K562 (cell line): ENCODE measurements around the gene RASSF7. TPM values are rescaled to one million over a fixed set of nuclear protein-coding genes. Genes with fewer than 3 reads are reported as not detected.

Experiments
- ATAC-seq: fragments of 200-7000 bp; cut with Tn5 transposase; 3 replicates; pipeline ENCODE4 v1.9.1; 2020; ENCODE audit warnings: moderate library complexity
- BruUV-seq: library from RNA; stranded (reverse); fragments of 400-500 nt; replicated peaks from 2 replicates; lab custom pipeline; 2021; lab: Mats Ljungman, UMichigan
- CTCF ChIA-PET: fragments of 300-600 bp; formaldehyde crosslinking; extraction: SDS; loops from one replicate; lab custom pipeline; 2021; ENCODE audit warnings: low intra/inter-chr PET ratio; lab: Yijun Ruan, JAX
- POLR2A ChIA-PET: fragments of 300-600, 350-650 bp; sonication (Branson Sonifier 250); formaldehyde crosslinking; extraction: SDS; loops from one replicate; lab custom pipeline; 2021; ENCODE audit warnings: antibody characterized with exemption, inconsistent platforms; lab: Yijun Ruan, JAX
- DNase-seq, 4 experiments: peaks; one replicate each; pipeline versions ENCODE4 v3.0.0 to v3.0.0-alpha.2; 2011 to 2018; ENCODE audit warnings: low spot score in 3 of 4, mixed read lengths in 3 of 4; ENCODE audit errors: extremely low read depth in 1 of 4
- FAIRE-seq: peaks from 2 replicates; lab custom pipeline; 2011; peaks lifted over from hg19 to GRCh38; lab: Jason Lieb, UNC
- H2AFZ ChIP-seq: 2 replicates; pipeline ENCODE4 v1.6.0; 2011; ENCODE audit warnings: low read depth, low read length, control low read depth, inconsistent platforms
- H3K27ac ChIP-seq: fragments of 200-600 bp; 3 replicates; pipeline ENCODE4 v1.8.0; 2011; ENCODE audit warnings: low read depth, mild to moderate bottlenecking, control low read depth, inconsistent platforms, low read length, moderate library complexity, mixed read lengths; ENCODE audit errors: extremely low read depth
- H3K27me3 ChIP-seq, 2 experiments: fragments of 300-600 bp in 1 of 2; 2 replicates in 1 of 2; 3 replicates in 1 of 2; pipeline versions ENCODE4 v1.6.0 to v1.8.0; 2011; ENCODE audit warnings: inconsistent platforms in 2 of 2, low read length in 2 of 2, mild to moderate bottlenecking in 1 of 2, mixed read lengths in 1 of 2, moderate library complexity in 1 of 2; ENCODE audit not compliant: control insufficient read depth in 2 of 2, insufficient read depth in 2 of 2
- H3K36me3 ChIP-seq: fragments of 300-600 bp; 3 replicates; pipeline ENCODE4 v1.8.0; 2011; ENCODE audit warnings: mild to moderate bottlenecking, low read length, inconsistent platforms; ENCODE audit not compliant: control insufficient read depth, insufficient read depth
- H3K4me1 ChIP-seq, 2 experiments: fragments of 200-600 bp in 1 of 2; replicated peaks in 1 of 2; 2 replicates in 1 of 2; 3 replicates in 1 of 2; pipeline versions ENCODE4 v1.5.1 to v1.8.0; 2011; ENCODE audit warnings: inconsistent platforms in 2 of 2, low read length in 2 of 2, mild to moderate bottlenecking in 1 of 2, mixed read lengths in 1 of 2, moderate library complexity in 1 of 2; ENCODE audit not compliant: control insufficient read depth in 2 of 2, insufficient read depth in 2 of 2
- H3K4me2 ChIP-seq: 2 replicates; pipeline ENCODE4 v1.6.1; 2011; ENCODE audit warnings: low read length, control low read depth, inconsistent platforms, mixed read lengths; ENCODE audit not compliant: insufficient read depth
- H3K4me3 ChIP-seq: fragments of 200-600 bp; sonication (generic), shearing (Covaris generic); 2 replicates; pipeline ENCODE4 v1.5.1; 2016; ENCODE audit warnings: control low read depth, inconsistent platforms
- H3K79me2 ChIP-seq: fragments of 200-600 bp; 3 replicates; pipeline ENCODE4 v1.8.0; 2011; ENCODE audit warnings: low read length, inconsistent platforms; ENCODE audit not compliant: control insufficient read depth, insufficient read depth
- H3K9ac ChIP-seq, 2 experiments: 2 replicates each; pipeline versions ENCODE4 v1.6.0 to v1.6.1; 2011; ENCODE audit warnings: low read depth in 2 of 2, low read length in 2 of 2, control low read depth in 1 of 2, inconsistent platforms in 1 of 2, mild to moderate bottlenecking in 1 of 2, mixed read lengths in 1 of 2; ENCODE audit not compliant: insufficient read depth in 1 of 2
- H3K9me1 ChIP-seq: one replicate; pipeline ENCODE4 v1.6.0; 2011; ENCODE audit warnings: inconsistent platforms, mild to moderate bottlenecking, low read length, moderate library complexity; ENCODE audit not compliant: control insufficient read depth, insufficient read depth
- H3K9me3 ChIP-seq: replicated peaks from 2 replicates; pipeline ENCODE4 v1.5.1; 2011; ENCODE audit warnings: low read depth, low read length, inconsistent platforms; ENCODE audit not compliant: control insufficient read depth, insufficient read depth
- H4K20me1 ChIP-seq: replicated peaks from 2 replicates; pipeline ENCODE4 v1.6.1; 2011; ENCODE audit warnings: low read length, inconsistent platforms, mixed read lengths; ENCODE audit not compliant: control insufficient read depth, insufficient read depth
- NR2F6 ChIP-seq: fragments of 450-650 bp; formaldehyde crosslinking; IDR thresholded peaks from 2 replicates; pipeline ENCODE4 v1.4.0; 2020; ENCODE audit warnings: mild to moderate bottlenecking
- POLR2G ChIP-seq: fragments of 200-400 bp; formaldehyde crosslinking; IDR thresholded peaks from 2 replicates; pipeline ENCODE4 v1.6.1; 2017; ENCODE audit warnings: low read depth, mild to moderate bottlenecking, antibody characterized with exemption, low read length, moderate library complexity
- TAF1 ChIP-seq: IDR thresholded peaks from 2 replicates; pipeline ENCODE4 v1.6.1; 2011; ENCODE audit warnings: mild to moderate bottlenecking, low read length, moderate library complexity; ENCODE audit not compliant: insufficient read depth, control insufficient read depth, severe bottlenecking; ENCODE audit errors: extremely low read depth
- TFAP4 ChIP-seq: sonication (generic); formaldehyde crosslinking; IDR thresholded peaks from 2 replicates; pipeline ENCODE4 v1.8.0; 2022; ENCODE audit warnings: missing genetic modification reagents, mild to moderate bottlenecking, moderate library complexity, borderline replicate concordance
- VEZF1 ChIP-seq: fragments of 200-800 bp; sonication (Bioruptor generic); IDR thresholded peaks from 2 replicates; pipeline ENCODE4 v1.6.1; 2017; ENCODE audit warnings: missing genetic modification characterization, missing compliant biosample characterization
- ZBTB33 ChIP-seq: sonication (generic); formaldehyde crosslinking; IDR thresholded peaks from 2 replicates; pipeline ENCODE4 v1.8.1; 2023; ENCODE audit warnings: mild to moderate bottlenecking, missing genetic modification reagents
- ZBTB7A ChIP-seq: IDR thresholded peaks from 2 replicates; pipeline ENCODE4 v1.6.1; 2011; ENCODE audit warnings: low read depth, mild to moderate bottlenecking, low read length, moderate library complexity, borderline replicate concordance; ENCODE audit not compliant: control insufficient read depth
- WGBS: fragments of 100-300 bp; shearing (Covaris generic); methylation state at CpG from one replicate; pipeline ENCODE4 v1.1.6; 2016; ENCODE audit warnings: low coverage, mixed read lengths; ENCODE audit not compliant: insufficient coverage; ENCODE audit errors: missing lambda C conversion rate; 5-methylcytosine and 5-hydroxymethylcytosine counted together
- in situ Hi-C: fragments of 300-500 bp; cut with MboI; formaldehyde crosslinking; loops from 4 replicates; pipeline ENCODE4 v1.15.0; 2018; ENCODE audit warnings: inconsistent platforms, mixed read lengths
- intact Hi-C: fragments of 100-400 bp; cut with micrococcal nuclease; formaldehyde crosslinking; loops from 2 replicates; pipeline ENCODE4 v1.14.2; 2022
- polyA plus RNA-seq, 8 experiments: library from polyadenylated mRNA; depleted of rRNA in 4 of 8; stranded (reverse) in 5 of 8; unstranded in 3 of 8; fragments of >200 nt; fragmentation: Nextera tagmentation in 2 of 8; fragmentation: Illumina TruSeq in 1 of 8; extraction: Ambion mirVana in 2 of 8; extraction: Trizol in 1 of 8; gene quantifications; 2 replicates each; pipeline versions ENCODE4 v1.2.1 to v1.2.3, GENCODE V29; 2011 to 2014; ENCODE audit warnings: inconsistent platforms in 1 of 8, missing spikeins in 1 of 8
- total RNA-seq, 7 experiments: library from RNA; depleted of rRNA in 6 of 7; stranded (reverse); fragments of >200 nt in 6 of 7; fragmentation: Illumina TruSeq in 2 of 7; extraction: Trizol in 2 of 7; gene quantifications; 2 replicates each; pipeline versions ENCODE4 v1.2.1 to v1.2.3, GENCODE V29; 2011 to 2021; ENCODE audit warnings: low replicate concordance in 1 of 7

RASSF7 gene
- total and polyA plus RNA-seq, 9 of the 15 experiments (the other 6 are each of a cell fraction or from before 2014, with no cell fraction given): 0.41 to 45.2 (median 18.6) TPM

- no peak for DNase-seq
- no peak for FAIRE-seq
- TF ChIP-seq TFAP4 (CRISPR knock-in tag) (no peak), POLR2G (peak; percentile 62; the same call in 1 of the 2 replicates), ZBTB33 (CRISPR knock-in tag) (peak; percentile 57), ZBTB7A (peak; percentile 34; the same call in 1 of the 2 replicates), NR2F6 (CRISPR knock-in tag) (no peak), VEZF1 (peak; percentile 55; the same call in 1 of the 2 replicates), TAF1 (peak; percentile 1)
- Histone ChIP-seq H3K9ac (no peak overlapping the region), H4K20me1 (no peaks in the 10 kb centered on the region), H3K9me1 (peaks cover 2% of the 10 kb centered on the region), H3K36me3 (no peaks in the 10 kb centered on the region), H3K27me3 (no peaks in the 10 kb centered on the region), H3K9me3 (no peaks in the 10 kb centered on the region), H3K79me2 (peaks cover 6% of the 10 kb centered on the region; the same call in 1 of the 3 replicates), H2AFZ (no peak overlapping the region), H3K4me1 (peaks cover 27 to 99% of the 10 kb centered on the region in 2 experiments), H3K4me2 (no peak overlapping the region), H3K27ac (no peak overlapping the region), H3K4me3 (no peak overlapping the region; the same call in 1 of the 2 replicates)
- BruUV-seq: no TSS peak
- ATAC-seq: no peak
- ChIA-PET CTCF (interaction anchor here (1.8 kb wide), 1 partner anchor 173 kb away, joined by 12 read pairs; no protein-coding TSS in a partner anchor), POLR2A (interaction anchor here (0.6 to 1.8 kb wide), 4 partner anchors 14 to 254 kb away, joined by 3 to 5 read pairs (median 4); partner anchors contain the start of gene TALDO1)
- WGBS: 44% methylated on average over 9 of the region's 57 CpGs
- intact Hi-C loops: loop anchor here (10.0 kb wide), 2 partner anchors 59 to 139 kb away; partner anchors contain the start of genes DEAF1, IRF7 and TMEM80
- in situ Hi-C loops: no loop called here
Observed at GRCh38 chr11:555227-555779, 5.5 kb upstream of the RASSF7 start.
